A673 (cell line): ENCODE measurements around the gene ZNF23.

Source experiments
- EZH2 ChIP-seq: fragments of 200-600 bp; sonication (generic); IDR thresholded peaks from 2 replicates; pipeline ENCODE4 v1.6.1; 2017; ENCODE audit warnings: borderline replicate concordance, low read depth, mild to moderate bottlenecking, mixed read lengths, antibody characterized with exemption, low read length; ENCODE audit not compliant: poor library complexity, severe bottlenecking
- TF ChIP-seq, protein P1 (sequence below): fragments of 300-800, 200-600 bp; sonication (generic); conservative IDR thresholded peaks from 2 replicates; pipeline ENCODE4 v1.5.1; 2017; ENCODE audit warnings: low read depth, mild to moderate bottlenecking, antibody characterized with exemption, low read length, moderate library complexity, mixed read lengths

- TF ChIP-seq, protein P1, sequence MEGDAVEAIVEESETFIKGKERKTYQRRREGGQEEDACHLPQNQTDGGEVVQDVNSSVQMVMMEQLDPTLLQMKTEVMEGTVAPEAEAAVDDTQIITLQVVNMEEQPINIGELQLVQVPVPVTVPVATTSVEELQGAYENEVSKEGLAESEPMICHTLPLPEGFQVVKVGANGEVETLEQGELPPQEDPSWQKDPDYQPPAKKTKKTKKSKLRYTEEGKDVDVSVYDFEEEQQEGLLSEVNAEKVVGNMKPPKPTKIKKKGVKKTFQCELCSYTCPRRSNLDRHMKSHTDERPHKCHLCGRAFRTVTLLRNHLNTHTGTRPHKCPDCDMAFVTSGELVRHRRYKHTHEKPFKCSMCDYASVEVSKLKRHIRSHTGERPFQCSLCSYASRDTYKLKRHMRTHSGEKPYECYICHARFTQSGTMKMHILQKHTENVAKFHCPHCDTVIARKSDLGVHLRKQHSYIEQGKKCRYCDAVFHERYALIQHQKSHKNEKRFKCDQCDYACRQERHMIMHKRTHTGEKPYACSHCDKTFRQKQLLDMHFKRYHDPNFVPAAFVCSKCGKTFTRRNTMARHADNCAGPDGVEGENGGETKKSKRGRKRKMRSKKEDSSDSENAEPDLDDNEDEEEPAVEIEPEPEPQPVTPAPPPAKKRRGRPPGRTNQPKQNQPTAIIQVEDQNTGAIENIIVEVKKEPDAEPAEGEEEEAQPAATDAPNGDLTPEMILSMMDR, result no peak
- no peak for TF ChIP-seq EZH2
Measured at GRCh38 chr16:71453036-71453435, 9.0 kb downstream of the ZNF23 start.
